PC-3 (cell line): ENCODE data around the gene OR2AG2. TPM values are rescaled to one million over a fixed set of nuclear protein-coding genes. Genes with fewer than 3 reads are reported as not detected.

Experiments used
- ATAC-seq: fragments of 200-7000 bp; cut with Tn5 transposase; 2 replicates; pipeline ENCODE4 v1.9.1; 2020; ENCODE audit warnings: mild to moderate bottlenecking, moderate library complexity
- BruUV-seq: library from RNA; stranded (reverse); fragments of 400-500 nt; replicated peaks from 2 replicates; lab custom pipeline; 2021; lab: Mats Ljungman, UMichigan
- CTCF ChIA-PET: fragments of 300-600 bp; sonication (Branson Sonifier 250); formaldehyde crosslinking; loops from one replicate; lab custom pipeline; 2022; ENCODE audit warnings: antibody characterized with exemption; lab: Charles Lee
- POLR2A ChIA-PET: fragments of 300-600 bp; sonication (Branson Sonifier 250); formaldehyde crosslinking; loops from one replicate; lab custom pipeline; 2022; ENCODE audit warnings: antibody characterized with exemption; ENCODE audit not compliant: unreplicated experiment; lab: Charles Lee
- DNase-seq: peaks from one replicate; pipeline ENCODE4 v3.0.0-alpha.2; 2015
- H2AFZ ChIP-seq: fragments of 300-600 bp; sonication (generic); 2 replicates; pipeline ENCODE4 v1.6.0; 2016; ENCODE audit warnings: antibody characterized with exemption, low read length
- H3F3A ChIP-seq: fragments of 300-600 bp; sonication (generic); one replicate; pipeline ENCODE4 v1.6.0; 2017; ENCODE audit warnings: antibody characterized with exemption, low read length, control low read depth, mild to moderate bottlenecking; ENCODE audit not compliant: unreplicated experiment
- H3K27ac ChIP-seq: fragments of 300-600 bp; sonication (generic); 2 replicates; pipeline ENCODE4 v1.5.1; 2016; ENCODE audit warnings: mild to moderate bottlenecking, low read length
- H3K27me3 ChIP-seq: fragments of 300-600 bp; sonication (generic); 2 replicates; pipeline ENCODE4 v1.6.1; 2016; ENCODE audit warnings: low read length, mixed read lengths
- H3K36me3 ChIP-seq: fragments of 300-600 bp; sonication (generic); 2 replicates; pipeline ENCODE4 v1.6.1; 2016; ENCODE audit warnings: low read depth, mixed run types, low read length, mixed read lengths
- H3K4me1 ChIP-seq: fragments of 300-600 bp; sonication (generic); 2 replicates; pipeline ENCODE4 v1.5.1; 2016; ENCODE audit warnings: low read length; ENCODE audit not compliant: insufficient read depth
- H3K4me2 ChIP-seq: fragments of 300-600 bp; sonication (generic); 2 replicates; pipeline ENCODE4 v1.6.0; 2016; ENCODE audit warnings: low read length
- H3K4me3 ChIP-seq: fragments of 300-600 bp; sonication (generic); 2 replicates; pipeline ENCODE4 v1.5.1; 2016; ENCODE audit warnings: mild to moderate bottlenecking, low read length, mixed read lengths
- H3K79me2 ChIP-seq: fragments of 300-600 bp; sonication (generic); 2 replicates; pipeline ENCODE4 v1.6.1; 2017; ENCODE audit warnings: low read length, mixed read lengths
- H3K9ac ChIP-seq: fragments of 300-600 bp; sonication (generic); 2 replicates; pipeline ENCODE4 v1.6.0; 2016; ENCODE audit warnings: mild to moderate bottlenecking, low read length
- H3K9me2 ChIP-seq: fragments of 300-600 bp; sonication (generic); replicated peaks from 2 replicates; pipeline ENCODE4 v1.6.1; 2016; ENCODE audit warnings: mixed run types, low read length, mixed read lengths
- H3K9me3 ChIP-seq: fragments of 300-600 bp; sonication (generic); 2 replicates; pipeline ENCODE4 v1.6.1; 2016; ENCODE audit warnings: low read length, mixed read lengths
- H4K20me1 ChIP-seq: fragments of 300-600 bp; sonication (generic); 2 replicates; pipeline ENCODE4 v1.6.1; 2016; ENCODE audit warnings: low read length, mixed read lengths
- EZH2 ChIP-seq: fragments of 300-600 bp; sonication (generic); IDR thresholded peaks from one replicate; pipeline ENCODE4 v1.6.1; 2017; ENCODE audit warnings: antibody characterized with exemption, mild to moderate bottlenecking, low read length; ENCODE audit not compliant: unreplicated experiment
- EZH2phosphoT487 ChIP-seq: fragments of 300-600 bp; sonication (generic); IDR thresholded peaks from 2 replicates; pipeline ENCODE4 v1.6.1; 2018; ENCODE audit warnings: mild to moderate bottlenecking, antibody characterized with exemption, low read length, borderline replicate concordance
- intact Hi-C: fragments of 100-400 bp; cut with micrococcal nuclease; formaldehyde crosslinking; loops from 2 replicates; pipeline ENCODE4 v1.9.0; 2023
- total RNA-seq: library from RNA; depleted of rRNA; stranded (reverse); fragments of >200 nt; gene quantifications from 2 replicates; pipeline ENCODE4 v1.2.3, GENCODE V29; 2014
- TF ChIP-seq, protein P1 (sequence below): fragments of 300-600 bp; sonication (generic); conservative IDR thresholded peaks from 2 replicates; pipeline ENCODE4 v1.5.1; 2017; ENCODE audit warnings: antibody characterized with exemption, low read depth, mild to moderate bottlenecking, low read length

OR2AG2 gene
- total RNA-seq, 1 experiment from 2014 or later: 0.15 TPM

DNA sequence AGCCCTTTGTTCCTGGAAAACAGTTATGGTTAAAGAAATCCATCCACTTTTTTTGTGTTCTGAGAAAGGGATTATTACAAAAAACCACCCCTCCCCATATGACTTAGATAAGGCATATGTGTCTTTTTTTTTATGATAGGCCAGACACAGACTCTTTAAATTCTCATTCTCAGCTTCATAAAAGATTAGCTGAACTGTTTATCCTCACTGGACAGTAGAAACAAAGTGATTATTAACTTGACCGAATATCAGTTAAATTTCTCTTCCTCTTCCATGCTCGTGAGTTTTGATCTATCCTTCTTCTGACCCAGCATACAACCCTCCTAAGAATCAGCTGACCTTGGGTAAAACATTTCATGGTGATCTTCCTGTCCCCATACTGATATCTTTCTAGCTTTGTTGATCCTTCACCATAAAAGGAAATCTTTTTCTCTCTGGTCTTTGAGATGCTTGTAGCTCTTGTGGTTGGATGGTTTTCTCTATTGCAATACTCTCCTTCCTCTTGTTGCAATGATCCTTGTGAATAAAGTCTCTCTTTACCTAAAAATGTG lies 26.2 kb downstream of the OR2AG2 start:
- H3K79me2 ChIP-seq: no peaks in the 10 kb centered on the region
- intact Hi-C loops: no loop called here
- H3F3A ChIP-seq: no peaks in the 10 kb centered on the region
- no peak overlapping the region for H3K9ac ChIP-seq
- no peaks in the 10 kb centered on the region for H4K20me1 ChIP-seq
- DNase-seq (no peak), ATAC-seq (no peak)
- H3K9me2 ChIP-seq: no peaks in the 10 kb centered on the region
- H3K27ac ChIP-seq: no peak overlapping the region
- H3K9me3 ChIP-seq: no peaks in the 10 kb centered on the region
- TF ChIP-seq EZH2phosphoT487: no peak
- TF ChIP-seq EZH2: no peak
- TF ChIP-seq, protein P1, sequence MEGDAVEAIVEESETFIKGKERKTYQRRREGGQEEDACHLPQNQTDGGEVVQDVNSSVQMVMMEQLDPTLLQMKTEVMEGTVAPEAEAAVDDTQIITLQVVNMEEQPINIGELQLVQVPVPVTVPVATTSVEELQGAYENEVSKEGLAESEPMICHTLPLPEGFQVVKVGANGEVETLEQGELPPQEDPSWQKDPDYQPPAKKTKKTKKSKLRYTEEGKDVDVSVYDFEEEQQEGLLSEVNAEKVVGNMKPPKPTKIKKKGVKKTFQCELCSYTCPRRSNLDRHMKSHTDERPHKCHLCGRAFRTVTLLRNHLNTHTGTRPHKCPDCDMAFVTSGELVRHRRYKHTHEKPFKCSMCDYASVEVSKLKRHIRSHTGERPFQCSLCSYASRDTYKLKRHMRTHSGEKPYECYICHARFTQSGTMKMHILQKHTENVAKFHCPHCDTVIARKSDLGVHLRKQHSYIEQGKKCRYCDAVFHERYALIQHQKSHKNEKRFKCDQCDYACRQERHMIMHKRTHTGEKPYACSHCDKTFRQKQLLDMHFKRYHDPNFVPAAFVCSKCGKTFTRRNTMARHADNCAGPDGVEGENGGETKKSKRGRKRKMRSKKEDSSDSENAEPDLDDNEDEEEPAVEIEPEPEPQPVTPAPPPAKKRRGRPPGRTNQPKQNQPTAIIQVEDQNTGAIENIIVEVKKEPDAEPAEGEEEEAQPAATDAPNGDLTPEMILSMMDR: no peak
- H3K4me1 ChIP-seq: no peaks in the 10 kb centered on the region
- no peak overlapping the region for H2AFZ ChIP-seq
- no peak overlapping the region for H3K4me3 ChIP-seq
- no peak overlapping the region for H3K4me2 ChIP-seq
- H3K27me3 ChIP-seq: peaks cover 77% of the 10 kb centered on the region
- POLR2A ChIA-PET: no interaction called here
- CTCF ChIA-PET: interaction anchor here (0.6 kb wide), 1 partner anchor 8 kb away, joined by 4 read pairs; no protein-coding TSS in a partner anchor
- no TSS peak for BruUV-seq
- H3K36me3 ChIP-seq: no peaks in the 10 kb centered on the region

- no peak overlapping the region for H3K4me3 ChIP-seq
- no peaks in the 10 kb centered on the region for H3K79me2 ChIP-seq
- H3K4me2 ChIP-seq: no peak overlapping the region
- TF ChIP-seq, protein P1: no peak
- TF ChIP-seq EZH2: no peak
- TF ChIP-seq EZH2phosphoT487: no peak
- no peaks in the 10 kb centered on the region for H3K9me3 ChIP-seq
- intact Hi-C loops: no loop called here
- no peak overlapping the region for H3K27ac ChIP-seq
- no peaks in the 10 kb centered on the region for H3K9me2 ChIP-seq
- DNase-seq (no peak), ATAC-seq (no peak)
- H3K27me3 ChIP-seq: peaks cover 77% of the 10 kb centered on the region
- no peak overlapping the region for H2AFZ ChIP-seq
- H3K9ac ChIP-seq: no peak overlapping the region
- CTCF ChIA-PET: interaction anchor here (0.6 kb wide), 1 partner anchor 8 kb away, joined by 4 read pairs; no protein-coding TSS in a partner anchor
- no peaks in the 10 kb centered on the region for H4K20me1 ChIP-seq
- no peaks in the 10 kb centered on the region for H3K36me3 ChIP-seq
- H3F3A ChIP-seq: no peaks in the 10 kb centered on the region
- no TSS peak for BruUV-seq
- no peaks in the 10 kb centered on the region for H3K4me1 ChIP-seq
- POLR2A ChIA-PET: no interaction called here
Measured at GRCh38 chr11:6745018-6745417, 26.8 kb downstream of the OR2AG2 start.

DNA sequence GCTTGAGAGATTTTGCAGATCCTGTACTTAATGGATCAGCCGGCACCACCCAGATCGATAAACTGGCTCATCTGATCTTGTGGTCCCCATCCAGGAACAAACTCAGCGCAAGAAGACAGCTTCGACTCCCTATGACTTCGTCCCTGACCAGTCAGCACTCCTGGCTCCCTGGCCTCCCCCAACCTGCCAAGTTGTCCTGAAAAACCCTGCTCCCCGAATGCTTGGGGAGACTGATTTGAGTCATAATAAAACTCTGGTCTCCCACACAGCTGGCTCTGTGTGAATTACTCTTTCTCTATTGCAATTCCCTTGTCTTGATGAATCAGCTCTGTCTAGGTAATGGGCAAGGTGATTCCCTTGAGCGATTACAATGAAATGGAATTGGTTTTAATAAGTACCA lies 29.5 kb downstream of the OR2AG2 start:
- Histone ChIP-seq H3K79me2 (no peaks in the 10 kb centered on the region), H3K4me1 (no peaks in the 10 kb centered on the region), H4K20me1 (no peaks in the 10 kb centered on the region), H3K9ac (no peak overlapping the region), H3K27me3 (peaks cover 50% of the 10 kb centered on the region), H3K27ac (no peak overlapping the region), H3K4me2 (no peak overlapping the region), H2AFZ (no peak overlapping the region), H3K9me3 (no peaks in the 10 kb centered on the region), H3F3A (no peaks in the 10 kb centered on the region), H3K9me2 (no peaks in the 10 kb centered on the region), H3K36me3 (no peaks in the 10 kb centered on the region), H3K4me3 (no peak overlapping the region)
- POLR2A ChIA-PET: no interaction called here
- ATAC-seq (no peak), DNase-seq (no peak)
- CTCF ChIA-PET: no interaction called here
- intact Hi-C loops: no loop called here
- no peak for TF ChIP-seq EZH2
- no peak for TF ChIP-seq EZH2phosphoT487
- TF ChIP-seq, protein P1: no peak
- BruUV-seq: no TSS peak
